HG03571 (cell line): ENCODE measurements around the gene CCDC15.
"Not testable (repeated sequence)": the region's sequence is repeated elsewhere in the genome, so short reads cannot be mapped to it uniquely, and the experiment has no call there.

Source experiments
- ATAC-seq: cut with Tn5 transposase; IDR thresholded peaks from one replicate; pipeline ENCODE4 v1.9.1; 2021; ENCODE audit not compliant: unreplicated experiment

Gene CCDC15

DNA sequence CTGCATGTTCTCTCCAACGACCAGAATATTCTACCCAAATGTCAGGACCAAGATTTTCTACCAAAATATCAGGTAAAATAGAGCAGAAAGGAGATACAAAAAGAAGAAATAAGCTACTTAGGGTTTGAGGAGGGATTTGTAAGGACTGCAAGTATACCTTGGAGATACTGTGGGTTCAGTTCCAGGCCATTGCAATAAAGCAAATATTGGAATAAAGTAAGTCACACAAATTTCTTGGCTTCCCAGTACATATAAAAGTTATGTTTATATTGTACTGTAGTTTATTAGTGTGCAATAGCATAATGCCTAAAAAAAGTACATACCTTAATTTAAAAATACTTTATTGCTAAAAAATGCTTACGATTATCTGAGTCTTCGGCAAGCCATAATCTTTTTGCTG, 34.1 kb downstream of the CCDC15 start:
- ATAC-seq, result no peak

DNA sequence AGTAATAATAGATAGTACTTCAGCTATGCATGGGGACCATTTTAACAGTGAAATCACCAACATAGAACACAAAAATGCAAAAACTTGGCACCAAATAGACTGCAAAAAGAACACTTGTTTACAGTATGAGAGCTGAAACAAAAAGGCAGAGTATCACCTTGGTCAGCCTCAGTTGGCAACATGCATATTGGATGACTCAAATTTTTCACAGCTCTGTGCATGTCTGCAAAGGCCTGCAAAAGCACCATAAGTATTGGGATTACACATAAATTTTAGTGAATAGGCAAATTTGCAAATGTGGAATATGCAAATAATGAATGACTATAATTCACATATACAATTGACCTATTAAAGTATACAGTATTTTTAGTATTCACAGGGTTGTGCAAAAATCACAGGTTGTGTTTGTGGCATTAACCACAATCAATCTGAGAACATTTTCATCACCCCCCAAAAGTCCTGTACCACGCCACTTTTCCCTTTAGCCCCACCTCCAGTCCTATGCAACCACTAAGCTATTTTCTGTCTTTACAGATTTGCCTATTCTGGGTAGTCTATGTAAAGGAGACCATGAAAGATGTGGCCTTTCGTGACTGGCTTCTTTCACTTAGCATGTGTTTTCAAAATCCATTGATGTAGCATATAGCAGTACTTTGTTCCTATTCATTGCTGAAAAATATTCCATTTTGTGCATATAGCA, 47.2 kb downstream of the CCDC15 start:
- no peak for ATAC-seq

DNA sequence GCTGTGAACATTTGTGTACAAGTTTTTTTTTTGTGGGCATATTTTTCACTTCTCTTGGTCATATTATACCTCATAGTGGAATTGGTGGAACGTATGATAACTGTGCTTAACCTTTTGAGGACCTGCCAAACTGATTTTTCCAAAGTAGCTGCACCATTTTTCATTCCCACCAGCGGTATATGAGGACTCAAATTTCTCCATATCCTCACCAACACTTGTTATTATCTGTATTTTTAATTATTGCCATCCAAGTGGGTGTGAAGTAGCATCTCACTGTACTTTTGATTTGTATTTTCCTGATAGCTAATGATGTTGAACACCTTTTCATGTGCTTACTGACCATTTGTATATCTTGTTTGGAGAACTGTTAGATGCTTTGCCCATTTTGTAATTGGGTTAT, 47.8 kb downstream of the CCDC15 start:
- no peak for ATAC-seq

DNA sequence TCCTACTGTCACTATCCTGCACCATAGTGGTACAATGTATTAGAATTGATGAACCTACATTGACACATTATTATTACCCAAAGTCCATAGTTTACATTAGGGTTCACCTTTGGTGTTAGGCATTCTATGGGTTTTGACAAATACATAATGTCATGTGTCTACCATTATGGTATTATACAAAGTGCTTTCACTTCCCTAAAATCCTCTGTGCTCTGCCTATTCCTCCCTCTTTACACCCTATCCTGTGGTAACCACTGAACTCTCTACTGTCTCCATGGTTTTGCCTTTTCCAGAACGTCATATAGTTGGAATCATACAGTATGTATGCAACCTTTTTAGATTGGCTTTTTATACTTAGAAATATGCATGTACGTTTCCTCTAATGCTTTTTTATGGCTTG, 51.5 kb downstream of the CCDC15 start:
- ATAC-seq, result no peak

DNA sequence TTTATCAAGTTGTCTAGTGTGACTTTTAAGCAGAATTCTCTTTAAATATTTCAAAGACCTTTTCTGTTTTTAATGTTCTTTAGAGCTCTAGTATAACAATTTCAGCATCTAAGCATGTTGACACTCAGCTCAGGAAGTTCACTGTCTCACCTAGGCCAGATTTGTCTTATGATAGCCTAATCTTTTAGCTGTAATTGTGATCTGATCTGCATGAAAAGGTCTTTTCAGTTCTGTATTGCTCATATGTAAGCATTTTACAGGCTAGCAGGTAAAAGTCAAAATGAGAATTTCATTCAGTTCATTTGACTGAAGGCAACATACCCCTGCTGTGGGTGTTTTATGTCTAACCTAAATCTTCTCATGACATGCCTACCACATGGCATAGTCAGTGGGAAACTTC, 62.4 kb downstream of the CCDC15 start:
- ATAC-seq, result no peak

DNA sequence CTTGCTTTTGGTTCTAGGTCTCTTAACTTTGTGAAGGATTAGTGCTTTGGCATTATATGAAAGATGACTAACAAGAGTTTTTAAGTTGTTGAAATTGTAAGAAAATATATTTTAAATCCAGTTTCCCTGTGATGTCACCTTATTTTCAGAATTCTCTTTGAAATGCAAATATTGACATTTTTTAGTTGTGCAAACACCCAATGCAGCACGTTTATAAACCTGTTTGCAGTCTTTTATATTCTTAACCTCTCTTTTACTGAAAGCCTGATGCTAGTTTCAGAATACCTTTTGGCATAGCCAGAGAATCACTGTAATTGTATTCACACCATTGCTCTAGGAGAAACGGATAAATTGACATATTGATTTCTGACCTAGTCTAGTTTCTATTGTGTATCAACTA, 66.3 kb downstream of the CCDC15 start:
- ATAC-seq, result no peak

DNA sequence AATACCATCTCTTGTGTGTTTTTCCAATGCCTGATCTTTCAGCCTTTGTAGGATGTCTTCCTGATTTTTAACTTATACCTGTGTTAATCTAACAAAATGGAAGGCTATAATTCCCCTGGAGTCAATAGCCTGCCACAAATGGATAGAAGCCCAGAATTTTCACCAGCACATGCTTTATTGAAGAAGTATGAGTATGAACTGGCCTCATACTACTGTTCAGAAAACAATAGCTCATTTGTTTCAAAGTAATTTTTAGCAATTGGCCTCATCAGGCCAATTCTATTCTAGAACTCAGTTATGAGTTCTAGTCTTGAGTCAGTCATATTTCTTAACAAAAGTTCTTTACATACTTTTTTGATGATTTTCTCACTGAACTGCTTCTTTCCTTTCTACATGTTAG, 68.5 kb downstream of the CCDC15 start:
- ATAC-seq, result no peak

DNA sequence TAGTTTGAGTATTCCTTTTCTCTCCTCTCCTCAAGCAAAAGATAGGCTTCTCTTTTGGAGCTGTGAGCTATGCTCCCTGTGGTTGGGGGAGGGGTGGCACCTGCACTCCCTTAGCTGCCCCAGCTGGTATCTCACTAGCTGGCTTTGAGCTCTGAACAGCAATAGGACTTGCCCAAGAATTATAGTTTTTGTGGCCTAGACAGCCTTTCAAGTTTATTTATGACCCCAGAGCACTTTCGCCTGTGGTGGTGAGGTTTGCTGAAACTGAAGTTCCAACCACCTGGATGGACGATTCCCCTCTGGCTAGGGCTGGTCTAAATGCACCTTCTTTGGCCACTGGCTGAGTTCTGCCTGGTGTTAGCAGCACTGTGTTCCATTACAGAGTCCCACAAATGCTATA, 72.0 kb downstream of the CCDC15 start:
- no peak for ATAC-seq

DNA sequence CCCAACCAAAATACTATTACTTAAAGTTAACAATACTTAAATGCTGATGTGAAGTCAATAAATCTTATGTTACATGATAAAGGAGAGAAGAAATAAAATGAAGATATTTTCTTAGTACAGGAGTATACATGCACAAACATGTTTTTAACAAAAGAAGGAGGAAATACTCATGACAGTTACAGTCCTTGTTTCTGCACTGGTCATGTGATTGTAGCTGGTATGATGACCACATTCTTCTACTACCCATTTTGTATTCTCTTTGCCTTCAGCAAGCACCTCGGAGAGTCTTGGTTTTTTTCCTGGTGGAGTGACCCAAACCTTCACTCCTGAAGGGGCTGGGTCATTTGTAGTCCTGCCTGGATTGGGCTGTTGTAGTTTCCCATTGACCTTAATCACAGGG, 75.4 kb downstream of the CCDC15 start:
- ATAC-seq, result not testable (repeated sequence)

DNA sequence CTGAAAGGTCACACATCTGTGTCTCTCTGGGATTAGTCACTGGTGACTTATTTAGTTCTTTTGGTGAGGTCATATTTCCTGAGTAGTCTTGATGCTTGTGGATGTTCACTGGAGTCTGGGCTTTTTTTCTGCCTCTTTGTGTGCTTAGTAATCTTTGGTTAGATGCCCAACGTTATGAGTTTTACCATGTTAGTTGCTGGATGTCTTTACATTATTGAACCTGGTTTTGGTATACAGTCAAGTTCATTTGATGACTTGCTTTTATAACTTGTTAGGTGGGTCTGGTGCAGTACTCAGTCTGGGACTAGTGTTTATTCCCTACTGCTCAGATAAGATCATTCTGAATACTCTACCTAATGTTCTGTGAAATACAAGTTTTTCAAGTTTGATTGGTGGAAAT, 82.9 kb downstream of the CCDC15 start:
- ATAC-seq, result no peak

DNA sequence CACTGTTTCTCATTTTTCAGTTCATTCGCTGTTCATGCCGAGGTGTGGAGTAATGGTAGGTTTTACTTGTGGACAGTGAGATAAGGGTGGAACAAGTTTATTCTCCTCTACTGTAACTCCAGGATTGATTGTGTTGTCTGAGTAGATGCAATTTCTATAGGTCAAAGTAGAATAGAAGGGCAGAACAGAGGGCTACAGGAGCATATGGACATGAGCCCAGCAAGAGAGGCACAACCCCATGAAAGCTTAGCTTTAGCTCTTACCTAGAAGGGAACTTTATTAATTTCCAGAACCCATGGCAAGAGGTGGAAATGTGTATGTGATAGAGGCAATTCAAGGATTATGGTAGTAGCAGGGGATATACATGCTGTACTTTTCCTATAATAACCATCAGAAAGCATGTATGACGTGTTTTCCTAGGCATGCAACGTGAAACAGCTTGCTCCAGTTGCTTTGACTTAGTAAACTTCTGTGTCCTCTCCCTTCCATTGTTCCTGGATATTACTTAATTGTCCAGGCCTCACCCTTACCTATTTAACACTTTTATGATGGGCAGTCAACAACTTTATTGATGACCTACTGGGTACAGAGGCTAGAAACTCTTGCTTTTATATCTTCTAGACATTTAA, 95.3 kb downstream of the CCDC15 start:
- ATAC-seq, result no peak

DNA sequence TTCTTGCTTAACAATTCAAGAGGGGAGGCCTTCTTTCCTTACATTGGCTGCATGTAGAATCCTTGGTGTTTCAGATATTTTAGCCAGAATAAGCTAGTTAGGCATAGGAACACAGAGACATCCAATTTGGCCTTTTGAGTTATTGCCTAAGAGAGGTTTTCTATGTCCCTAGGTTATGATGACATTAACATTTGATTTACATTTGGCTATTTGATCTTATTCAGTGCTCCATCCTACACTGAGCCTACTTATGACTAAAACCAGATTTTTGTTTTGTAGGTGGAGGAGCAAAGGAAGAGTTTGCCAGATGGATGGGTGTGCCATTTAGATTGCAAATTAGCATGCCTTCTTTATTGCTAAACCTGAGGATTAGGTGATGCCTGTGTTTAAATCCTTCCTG, 98.0 kb downstream of the CCDC15 start:
- ATAC-seq, result no peak

DNA sequence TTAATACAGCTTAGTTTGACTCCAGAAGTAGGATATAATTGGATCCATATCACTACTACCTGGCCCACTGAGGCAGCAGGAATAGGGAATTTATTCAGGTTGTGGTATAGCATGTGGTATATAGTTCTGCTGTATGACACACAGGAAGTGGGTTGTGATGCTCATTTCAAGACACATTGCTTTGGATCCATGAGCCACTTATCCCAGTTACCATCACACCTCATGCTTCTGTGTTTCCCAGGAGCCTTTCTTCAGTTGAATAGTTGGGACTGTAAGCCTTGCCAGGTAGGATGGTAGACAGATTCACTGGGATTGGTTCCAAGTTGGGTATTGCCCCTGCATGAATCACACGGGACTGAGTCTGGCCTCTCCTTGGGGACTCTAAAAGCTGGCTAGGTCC, 99.2 kb downstream of the CCDC15 start:
- no peak for ATAC-seq

DNA sequence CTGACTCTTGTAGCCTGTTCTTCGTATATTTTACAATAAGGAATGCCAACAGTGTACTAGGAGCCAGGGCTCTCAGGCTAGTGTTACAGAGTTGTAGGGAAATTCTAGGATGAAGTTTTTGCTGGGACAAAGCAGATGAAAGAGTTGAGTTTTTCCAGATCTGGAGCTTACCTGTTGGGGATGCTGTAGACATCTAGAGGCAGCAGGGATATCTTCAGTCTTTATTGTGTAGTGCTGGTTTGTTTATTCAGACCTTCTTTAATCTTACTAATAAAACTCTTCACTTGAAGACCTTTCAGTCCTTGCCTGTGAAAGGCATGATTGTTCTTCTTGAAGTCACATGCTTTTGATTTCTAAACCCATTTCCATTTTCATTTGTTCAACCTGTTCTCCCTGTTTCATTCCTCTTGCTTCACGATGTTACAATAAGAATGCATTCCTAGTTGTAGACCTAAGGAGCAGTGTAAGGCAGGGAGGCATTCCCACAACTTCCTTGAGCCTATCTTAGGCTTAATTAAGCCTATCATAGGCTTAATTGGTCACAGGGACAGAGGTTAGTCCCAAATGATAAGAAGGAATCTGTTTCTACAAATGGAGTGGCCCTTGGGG, 101.2 kb downstream of the CCDC15 start:
- ATAC-seq, result no peak

DNA sequence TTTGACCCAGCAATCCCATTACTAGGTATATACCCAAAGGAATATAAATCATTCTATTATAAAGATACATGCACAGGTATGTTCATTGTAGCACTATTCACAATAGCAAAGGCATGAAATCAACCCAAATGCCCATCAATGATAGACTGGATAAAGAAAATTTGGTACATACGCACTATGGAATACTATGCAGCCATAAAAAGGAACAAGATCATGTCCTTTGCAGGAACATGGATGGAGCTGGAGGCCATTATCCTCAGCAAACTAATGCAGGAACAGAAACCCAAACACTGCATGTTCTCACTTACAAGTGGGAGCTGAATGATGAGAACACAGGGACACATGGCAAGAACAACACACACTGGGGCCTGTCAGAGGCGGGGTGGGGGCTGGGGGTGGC, 102.1 kb downstream of the CCDC15 start:
- ATAC-seq, result not testable (repeated sequence)

DNA sequence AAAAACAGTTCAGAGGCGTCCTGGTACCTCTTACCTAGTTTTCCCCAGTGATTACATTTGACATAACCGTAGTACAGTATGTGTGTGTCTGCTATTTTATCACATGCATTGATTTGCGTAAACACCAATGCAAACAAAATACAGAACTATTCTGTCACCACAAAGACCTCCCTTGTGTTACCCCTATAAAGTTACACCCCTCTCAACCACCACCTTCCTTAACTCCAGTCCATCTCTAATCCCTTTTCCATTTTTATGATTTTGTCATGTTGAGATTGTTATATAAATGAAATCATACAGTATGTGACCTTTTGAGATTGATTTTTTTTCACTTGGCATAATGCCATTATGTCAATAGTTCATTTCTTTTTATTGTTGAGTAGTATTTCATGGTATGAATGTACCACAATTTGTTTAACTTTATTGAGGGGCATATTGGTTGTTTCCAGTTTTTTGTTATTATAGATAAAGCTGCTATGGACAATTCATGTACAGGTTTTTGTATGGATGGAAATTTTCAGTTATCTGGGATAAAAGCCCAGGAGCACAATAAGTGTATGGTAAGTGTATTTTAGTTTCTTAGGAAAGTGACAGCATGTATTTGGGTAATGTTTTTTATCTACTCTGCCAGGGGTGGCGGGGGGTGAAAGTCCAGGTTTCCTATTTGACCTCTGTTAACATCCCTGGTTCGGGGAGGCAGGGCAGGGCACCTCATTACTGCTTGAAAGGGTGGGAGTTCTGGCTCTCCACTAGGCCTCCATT, 103.1 kb downstream of the CCDC15 start:
- no peak for ATAC-seq

DNA sequence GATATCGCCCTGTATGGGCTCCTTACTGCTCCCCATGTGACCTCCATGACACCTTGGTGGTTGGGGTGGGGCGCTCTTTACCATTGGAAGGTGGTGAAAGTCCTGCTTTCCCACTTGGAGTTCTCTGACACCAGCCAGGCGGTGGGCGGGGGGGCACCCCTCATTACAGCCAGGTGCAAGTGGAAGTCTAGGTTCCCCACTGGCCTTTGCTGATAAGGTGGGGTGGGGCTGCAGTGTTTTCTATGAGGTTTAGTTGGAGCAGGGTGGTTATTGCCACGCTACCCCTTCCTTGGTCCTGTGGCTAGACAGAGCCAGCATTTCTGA, 103.7 kb downstream of the CCDC15 start:
- no peak for ATAC-seq

DNA sequence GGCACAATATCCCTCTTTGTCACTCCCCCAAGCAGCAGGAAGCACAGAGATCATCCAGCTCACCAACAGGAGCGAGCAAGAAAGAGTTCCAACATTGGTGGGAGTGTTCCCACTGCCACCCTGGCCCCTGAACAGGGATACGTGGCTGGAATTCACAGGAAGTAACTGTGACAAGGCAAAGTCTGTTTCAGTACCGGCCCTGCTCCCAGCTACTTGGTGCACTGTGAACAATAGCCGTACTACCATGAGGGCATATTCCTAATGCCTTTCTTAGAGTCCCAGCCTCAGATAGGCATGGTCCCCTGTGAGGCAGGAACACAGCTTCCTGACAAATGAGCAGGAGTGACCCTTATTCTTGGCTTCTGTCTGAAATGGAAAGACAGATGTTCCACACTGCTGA, 107.3 kb downstream of the CCDC15 start:
- ATAC-seq, result no peak

DNA sequence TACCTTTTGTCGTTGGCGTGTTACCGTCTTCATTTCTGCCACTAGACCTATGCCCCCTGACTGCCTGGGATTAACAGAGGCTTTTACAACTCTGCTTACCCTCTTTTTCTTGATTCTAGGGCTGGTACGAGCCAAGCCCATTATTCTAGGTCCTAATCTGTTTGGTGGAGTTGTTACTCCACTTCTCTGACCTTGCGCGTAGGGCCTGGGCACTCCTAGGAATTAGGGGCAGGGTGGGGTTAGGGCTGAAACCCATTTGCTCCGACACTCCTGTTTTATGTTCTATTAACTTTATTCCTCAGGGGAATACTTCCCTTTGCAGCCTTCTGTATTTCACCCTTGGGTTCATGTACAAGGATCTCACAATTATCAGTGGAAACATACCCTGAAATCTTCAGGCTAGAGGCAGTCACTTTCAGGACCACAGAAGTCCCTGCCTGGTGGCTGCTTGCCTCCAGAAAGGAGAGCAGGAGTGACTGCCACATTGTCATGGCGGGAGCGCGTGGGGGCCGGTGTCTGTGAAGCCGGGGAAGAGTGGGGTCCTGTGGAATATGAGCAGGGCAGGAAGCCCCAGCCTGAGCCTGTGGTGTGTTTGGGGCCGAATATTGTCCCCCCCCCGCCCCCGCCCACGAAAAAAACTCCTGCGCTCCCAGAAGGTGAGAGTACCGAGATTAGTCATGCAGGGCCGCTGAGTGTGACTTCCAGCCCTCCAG, 108.4 kb downstream of the CCDC15 start:
- no peak for ATAC-seq

DNA sequence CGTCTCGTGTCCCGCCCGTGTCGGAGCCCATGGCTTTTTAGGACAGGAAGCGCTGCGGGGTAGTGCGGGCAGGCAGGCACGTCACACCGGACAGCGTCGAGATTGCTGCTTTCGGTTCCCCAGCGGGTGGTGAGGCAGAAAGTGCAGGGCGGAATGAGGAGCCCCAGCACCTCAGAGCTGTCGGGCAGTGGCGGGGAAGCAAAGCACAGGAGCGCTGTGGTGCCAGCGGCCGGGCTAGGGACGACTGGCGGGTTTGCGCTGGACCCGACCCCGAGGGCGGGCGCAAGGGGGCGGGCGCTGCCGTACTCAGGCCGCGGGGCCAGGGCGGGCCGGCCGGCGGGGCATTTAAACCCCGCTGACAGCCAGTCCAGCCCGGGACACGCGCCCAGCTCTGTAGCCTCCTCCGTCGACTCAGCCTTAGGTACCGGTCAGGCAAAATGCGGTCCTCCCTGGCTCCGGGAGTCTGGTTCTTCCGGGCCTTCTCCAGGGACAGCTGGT, 109.0 kb downstream of the CCDC15 start, which contains the start of gene SLC37A2:
SLC37A2 (plus strand) TSS at position 375 of the 498 bp plus-strand sequence; CDS start at position 438, 63 bp downstream.
- peak; percentile 94 for ATAC-seq

DNA sequence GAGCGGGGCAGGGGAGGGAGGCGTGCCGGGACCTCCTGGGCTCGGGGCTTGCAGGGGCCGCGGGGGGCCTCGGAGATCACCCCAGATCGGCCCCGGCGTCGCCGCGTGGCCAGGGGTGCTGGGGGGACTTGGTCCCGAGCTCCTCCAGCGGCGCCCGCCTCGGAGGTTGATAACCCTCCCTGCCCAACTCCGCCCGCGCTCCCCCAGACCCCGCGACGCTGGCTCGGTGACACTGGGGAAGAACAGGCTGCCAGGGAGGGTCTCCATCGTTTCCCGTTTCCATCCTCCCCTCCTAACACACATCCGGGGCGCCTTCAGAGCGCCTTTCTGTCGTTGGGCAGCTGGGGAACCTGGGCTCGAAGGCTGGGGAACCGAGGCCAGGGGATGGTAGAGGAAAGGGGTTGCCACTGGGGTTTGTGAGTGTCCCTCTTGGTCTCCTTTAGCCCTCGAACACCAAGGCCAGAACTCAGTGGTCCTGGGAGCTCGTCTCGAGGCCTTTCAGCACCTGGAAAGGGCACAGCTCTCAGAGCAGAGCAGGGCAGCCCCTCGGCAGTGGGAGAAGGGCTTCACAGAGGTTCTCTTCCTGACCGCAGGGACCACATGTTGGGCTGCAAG, 109.5 kb downstream of the CCDC15 start:
- ATAC-seq, result peak; percentile 18
